ENCODE data around the gene NYNRIN. TPM values are rescaled to one million over a fixed set of nuclear protein-coding genes. Genes with fewer than 3 reads are reported as not detected.
A peak's percentile ranks its signal among the peaks of the same experiment; 100 is the strongest.
"Not testable (repeated sequence)": the region's sequence is repeated elsewhere in the genome, so short reads cannot be mapped to it uniquely, and the experiment has no call there.

Gene NYNRIN
- total RNA-seq = 10 to 100 TPM; 17.7 to 37.8 (median 23.5) TPM

DNA sequence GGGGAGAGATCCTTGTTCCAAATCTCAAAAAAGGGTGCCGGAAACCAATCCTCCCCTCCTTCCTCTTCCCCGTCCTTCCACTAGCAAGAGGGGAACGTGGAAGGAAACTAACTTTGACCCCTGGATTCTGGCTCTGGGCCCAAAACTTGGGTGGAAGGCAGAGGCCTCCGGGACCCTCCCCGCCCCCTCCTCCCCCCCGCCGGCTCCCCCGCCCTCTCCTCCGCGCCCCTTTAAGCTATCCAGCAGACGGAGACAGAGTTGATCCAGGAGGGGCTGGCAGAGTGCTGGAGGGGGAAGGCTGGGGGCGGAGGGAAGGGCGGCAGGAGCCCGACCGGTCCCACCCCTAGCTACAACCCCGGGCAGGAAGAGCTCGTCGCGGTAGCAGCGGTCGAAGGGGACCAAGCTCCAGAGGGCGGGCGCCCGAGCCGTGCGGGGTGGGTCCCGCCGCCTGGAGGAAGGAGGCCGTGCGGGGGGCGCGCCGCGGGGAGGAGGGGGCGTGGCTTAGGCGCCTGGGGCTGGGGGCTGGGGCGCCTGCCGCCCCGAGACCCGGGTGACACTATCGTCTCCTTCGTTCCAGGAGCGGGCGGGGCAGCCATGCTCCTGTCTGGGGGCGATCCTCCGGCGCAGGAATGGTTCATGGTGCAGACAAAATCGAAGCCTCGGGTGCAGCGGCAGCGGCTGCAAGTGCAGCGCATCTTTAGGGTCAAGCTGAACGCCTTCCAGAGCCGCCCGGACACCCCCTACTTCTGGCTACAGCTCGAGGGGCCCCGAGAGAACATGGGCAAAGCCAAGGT, at the start of gene NYNRIN:
NYNRIN (plus strand) TSS at position 351 of the 794 bp plus-strand sequence; CDS start at position 595, 244 bp downstream.
- TF ChIP-seq, protein P1, sequence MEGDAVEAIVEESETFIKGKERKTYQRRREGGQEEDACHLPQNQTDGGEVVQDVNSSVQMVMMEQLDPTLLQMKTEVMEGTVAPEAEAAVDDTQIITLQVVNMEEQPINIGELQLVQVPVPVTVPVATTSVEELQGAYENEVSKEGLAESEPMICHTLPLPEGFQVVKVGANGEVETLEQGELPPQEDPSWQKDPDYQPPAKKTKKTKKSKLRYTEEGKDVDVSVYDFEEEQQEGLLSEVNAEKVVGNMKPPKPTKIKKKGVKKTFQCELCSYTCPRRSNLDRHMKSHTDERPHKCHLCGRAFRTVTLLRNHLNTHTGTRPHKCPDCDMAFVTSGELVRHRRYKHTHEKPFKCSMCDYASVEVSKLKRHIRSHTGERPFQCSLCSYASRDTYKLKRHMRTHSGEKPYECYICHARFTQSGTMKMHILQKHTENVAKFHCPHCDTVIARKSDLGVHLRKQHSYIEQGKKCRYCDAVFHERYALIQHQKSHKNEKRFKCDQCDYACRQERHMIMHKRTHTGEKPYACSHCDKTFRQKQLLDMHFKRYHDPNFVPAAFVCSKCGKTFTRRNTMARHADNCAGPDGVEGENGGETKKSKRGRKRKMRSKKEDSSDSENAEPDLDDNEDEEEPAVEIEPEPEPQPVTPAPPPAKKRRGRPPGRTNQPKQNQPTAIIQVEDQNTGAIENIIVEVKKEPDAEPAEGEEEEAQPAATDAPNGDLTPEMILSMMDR (IDR thresholded peaks at IDR 0.05) = no peak
- no peak for TF ChIP-seq POLR2A (IDR thresholded peaks at IDR 0.05)
- intact Hi-C loops (cut with DNase I; ENCODE audit: low total_unique reads) = no loop called here
- peak within 1 kb of the TSS; percentile 40 for H3K4me3 ChIP-seq (ENCODE audit: low read depth, poor library complexity, severe bottlenecking)
- peak in 1 of 2 donors; percentile 87 for DNase-seq (ENCODE audit: low spot score in 2 of 2)
- 1 to 2% methylated on average over 42 to 46 of the region's 57 CpGs for WGBS, 2 donors

DNA sequence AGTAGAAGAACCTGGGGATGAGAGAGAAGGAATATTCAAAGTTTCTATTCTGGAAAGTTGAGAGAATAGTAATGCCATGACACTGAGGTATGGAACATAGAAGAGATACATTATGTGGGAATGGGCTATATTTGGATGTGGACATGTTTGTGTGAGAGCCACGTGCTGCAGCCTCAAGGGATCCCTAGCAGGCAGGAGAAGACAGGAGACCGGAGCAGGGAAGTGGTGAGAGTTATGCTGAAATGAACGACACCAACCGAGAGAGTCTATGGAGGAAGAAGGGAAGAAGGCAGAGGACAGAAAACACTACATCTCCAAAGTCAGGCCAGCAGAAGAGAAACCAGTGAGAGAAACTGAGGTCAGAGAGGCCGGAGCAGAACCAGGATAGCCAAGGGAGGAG, 49.1 kb upstream of the NYNRIN start:
- no peak for DNase-seq (ENCODE audit: low spot score in 2 of 2)
- no peak for TF ChIP-seq POLR2A (IDR thresholded peaks at IDR 0.05)
- TF ChIP-seq, protein P1 (IDR thresholded peaks at IDR 0.05) = no peak
- WGBS, 2 donors = 71 to 82% methylated on average over 5 of the region's 5 CpGs
- H3K4me3 ChIP-seq (ENCODE audit: low read depth, poor library complexity, severe bottlenecking) = no peak overlapping the region
- intact Hi-C loops (cut with DNase I; ENCODE audit: low total_unique reads) = no loop called here

DNA sequence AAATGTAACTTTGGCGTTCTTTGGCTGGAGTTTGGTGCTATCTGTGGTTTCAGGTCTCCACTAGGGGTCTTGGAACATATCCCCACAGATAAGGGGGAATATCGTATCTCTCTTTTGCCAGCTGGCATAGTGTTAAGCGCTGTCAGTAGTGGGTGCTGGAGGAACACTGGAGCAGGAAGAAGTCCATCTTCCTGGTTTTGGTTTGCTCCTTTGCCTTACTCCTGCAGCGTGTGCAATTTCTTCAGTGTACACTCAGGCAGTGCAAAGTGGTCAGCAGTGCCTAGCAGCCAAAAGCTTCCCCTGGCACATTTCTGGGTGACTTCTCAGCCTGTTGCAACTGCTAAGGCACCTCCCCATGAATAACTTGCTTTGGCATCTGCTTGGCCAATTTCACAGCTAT, 47.3 kb upstream of the NYNRIN start:
- DNase-seq (ENCODE audit: low spot score in 2 of 2) = no peak
- TF ChIP-seq, protein P1 (IDR thresholded peaks at IDR 0.05) = no peak
- no peak for TF ChIP-seq POLR2A (IDR thresholded peaks at IDR 0.05)
- H3K4me3 ChIP-seq (ENCODE audit: low read depth, poor library complexity, severe bottlenecking) = no peak overlapping the region
- intact Hi-C loops (cut with DNase I; ENCODE audit: low total_unique reads) = no loop called here
- 32 to 39% methylated on average over 4 of the region's 4 CpGs for WGBS, 2 donors

DNA sequence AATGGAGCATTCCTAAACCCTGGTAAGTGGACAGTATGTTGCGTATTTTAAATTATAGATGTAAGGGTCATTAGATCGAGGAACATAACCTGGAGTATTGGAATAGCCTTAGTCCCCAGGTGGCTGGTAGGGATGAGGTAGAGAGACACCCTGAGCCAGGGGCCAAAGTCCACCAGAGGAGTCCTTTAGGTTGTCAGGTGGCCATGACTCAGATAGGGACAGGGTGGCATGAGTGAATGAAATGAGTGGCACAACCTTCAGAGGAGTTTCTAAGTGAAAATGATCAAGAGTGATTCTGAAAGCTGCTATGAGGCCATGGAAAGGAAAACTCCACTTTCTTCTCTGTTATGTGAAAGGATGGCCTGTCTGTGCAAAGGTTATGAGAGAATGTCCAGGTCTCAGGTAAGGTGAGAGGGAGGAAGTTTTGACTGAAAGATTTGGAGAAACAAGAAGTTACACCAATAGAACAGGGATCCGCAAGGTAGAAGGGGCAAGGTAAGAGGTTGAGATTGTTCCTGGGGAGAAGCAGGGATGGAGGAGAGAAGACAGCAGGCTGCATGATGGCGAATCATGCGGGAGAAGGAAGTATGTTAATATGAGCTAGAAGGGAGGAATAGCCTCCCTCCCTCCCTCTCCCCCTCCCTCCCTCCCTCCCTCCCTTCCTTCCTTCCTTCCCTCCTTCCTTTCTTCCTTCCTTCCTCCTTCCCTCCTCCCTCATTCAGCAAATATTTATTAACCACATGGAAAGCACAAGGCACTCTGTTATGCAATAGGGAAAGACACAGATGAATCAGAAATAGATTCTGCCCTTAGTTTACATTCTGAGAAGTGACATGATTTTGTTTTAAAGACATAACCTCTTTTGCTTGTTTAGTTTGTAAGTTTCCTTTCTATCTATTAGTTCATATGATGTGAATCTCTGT, 45.0 kb upstream of the NYNRIN start:
- TF ChIP-seq, protein P1 (IDR thresholded peaks at IDR 0.05) = no peak
- TF ChIP-seq POLR2A (IDR thresholded peaks at IDR 0.05) = no peak
- no peak overlapping the region for H3K4me3 ChIP-seq (ENCODE audit: low read depth, poor library complexity, severe bottlenecking)
- no peak for DNase-seq (ENCODE audit: low spot score in 2 of 2)
- WGBS, 2 donors = 77 to 78% methylated on average over 5 of the region's 5 CpGs
- intact Hi-C loops (cut with DNase I; ENCODE audit: low total_unique reads) = no loop called here

DNA sequence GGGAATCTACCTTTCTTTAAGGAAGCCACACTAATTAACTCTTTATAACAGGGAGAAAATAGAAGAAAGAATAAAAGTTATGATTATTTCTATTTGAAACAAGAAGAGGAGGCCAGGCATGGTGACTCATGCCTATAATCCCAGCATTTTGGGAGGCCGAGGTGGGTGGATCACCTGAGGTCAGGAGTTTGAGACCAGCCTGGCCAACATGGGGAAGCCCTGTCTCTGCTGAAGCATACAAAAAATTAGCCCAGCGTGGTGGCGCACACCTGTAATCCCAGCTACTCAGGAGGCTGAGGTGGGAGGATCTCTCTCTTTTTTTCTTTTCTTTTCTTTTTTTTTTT, 44.3 kb upstream of the NYNRIN start:
- H3K4me3 ChIP-seq (ENCODE audit: low read depth, poor library complexity, severe bottlenecking); intact Hi-C loops (cut with DNase I; ENCODE audit: low total_unique reads); DNase-seq (ENCODE audit: low spot score in 2 of 2): not testable (repeated sequence)
- WGBS, 2 donors = 77 to 81% methylated on average over 3 of the region's 3 CpGs

DNA sequence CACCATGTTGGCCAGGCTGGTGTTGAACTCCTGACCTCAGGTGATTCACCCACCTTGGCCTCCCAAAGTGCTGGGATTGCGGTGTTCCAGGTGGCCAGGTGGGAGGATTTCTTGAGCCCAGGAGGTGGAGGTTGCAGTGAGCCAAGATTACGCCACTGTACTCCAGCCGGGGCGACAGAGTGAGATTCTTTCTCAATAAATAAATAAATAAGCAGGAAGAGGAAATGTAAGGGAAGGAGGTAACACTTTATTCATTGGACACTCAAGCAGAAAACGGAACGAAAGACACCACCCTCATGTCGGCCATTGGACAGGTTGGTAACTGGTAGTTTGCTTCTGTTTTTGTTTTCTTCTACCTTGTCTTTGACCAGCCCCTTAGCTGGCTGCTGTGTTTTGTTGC, 43.8 kb upstream of the NYNRIN start:
- DNase-seq (ENCODE audit: low spot score in 2 of 2) = no peak
- no peak overlapping the region for H3K4me3 ChIP-seq (ENCODE audit: low read depth, poor library complexity, severe bottlenecking)
- intact Hi-C loops (cut with DNase I; ENCODE audit: low total_unique reads) = no loop called here
- 89 to 90% methylated on average over 7 of the region's 7 CpGs for WGBS, 2 donors
- no peak for TF ChIP-seq POLR2A (IDR thresholded peaks at IDR 0.05)
- TF ChIP-seq, protein P1 (IDR thresholded peaks at IDR 0.05) = no peak

Measured in lower leg skin (tissue), 4 donors.